HG02981 (cell line): ENCODE measurements around the gene KLF11.
"Not testable (repeated sequence)": the region's sequence is repeated elsewhere in the genome, so short reads cannot be mapped to it uniquely, and the experiment has no call there.

Experiments
- ATAC-seq: cut with Tn5 transposase; IDR thresholded peaks from one replicate; pipeline ENCODE4 v1.9.1; 2021; ENCODE audit warnings: mild to moderate bottlenecking, moderate library complexity; ENCODE audit not compliant: unreplicated experiment

Gene KLF11

GRCh38 chr2:10022966-10023662 is 20.2 kb upstream of the KLF11 start:
- no peak for ATAC-seq

- no peak for ATAC-seq
Measured at GRCh38 chr2:10026940-10027569, 16.3 kb upstream of the KLF11 start.

- ATAC-seq: no peak
Measured at GRCh38 chr2:10027660-10028330, 15.6 kb upstream of the KLF11 start.

GRCh38 chr2:10028407-10028987 is 14.9 kb upstream of the KLF11 start:
- ATAC-seq: no peak

- peak; percentile 70 for ATAC-seq
Measured at GRCh38 chr2:10028988-10029874, 14.1 kb upstream of the KLF11 start.

GRCh38 chr2:10029875-10030223 is 13.5 kb upstream of the KLF11 start:
- ATAC-seq: no peak

GRCh38 chr2:10030311-10030736 is 13.0 kb upstream of the KLF11 start:
- ATAC-seq: no peak

GRCh38 chr2:10030798-10031197 is 12.6 kb upstream of the KLF11 start:
- not testable (repeated sequence) for ATAC-seq

- ATAC-seq: no peak
Measured at GRCh38 chr2:10031886-10032745, 11.2 kb upstream of the KLF11 start.

- no peak for ATAC-seq
Measured at GRCh38 chr2:10032746-10033105, 10.6 kb upstream of the KLF11 start.

- ATAC-seq: no peak
Measured at GRCh38 chr2:10033251-10034006, 9.9 kb upstream of the KLF11 start.

GRCh38 chr2:10034333-10035052 is 8.9 kb upstream of the KLF11 start:
- ATAC-seq: no peak

GRCh38 chr2:10035053-10035422 is 8.3 kb upstream of the KLF11 start:
- ATAC-seq: no peak

GRCh38 chr2:10035633-10036032 is 7.7 kb upstream of the KLF11 start:
- no peak for ATAC-seq

- peak; percentile 55 for ATAC-seq
Measured at GRCh38 chr2:10036095-10036884, 7.1 kb upstream of the KLF11 start.

GRCh38 chr2:10038123-10038522 is 5.2 kb upstream of the KLF11 start:
- no peak for ATAC-seq

GRCh38 chr2:10038716-10039115 is 4.6 kb upstream of the KLF11 start:
- ATAC-seq: no peak
